Epithelial cell of esophagus (primary cell): Measurements from ENCODE around the gene PCBP1.
A peak's percentile ranks its signal among the peaks of the same experiment; 100 is the strongest.

Experiments
- DNase-seq: peaks from one replicate; pipeline ENCODE4 v3.0.0; 2010; ENCODE audit warnings: low read depth
- H3K4me3 ChIP-seq: 2 replicates; pipeline ENCODE4 v1.5.1; 2011; ENCODE audit warnings: mild to moderate bottlenecking, low read length, control low read depth
- CTCF ChIP-seq: IDR thresholded peaks from 2 replicates; pipeline ENCODE4 v1.5.1; 2011; ENCODE audit warnings: low read depth, mild to moderate bottlenecking, low read length, control low read depth, inconsistent platforms; ENCODE audit not compliant: insufficient read depth; ENCODE audit errors: missing control alignments

Gene PCBP1

GRCh38 chr2:70087702-70088597 is 673 bp downstream of the PCBP1 start:
- TF ChIP-seq CTCF, result no peak
- peak overlapping the region; percentile 96 for H3K4me3 ChIP-seq
- peak; percentile 77 for DNase-seq

DNA sequence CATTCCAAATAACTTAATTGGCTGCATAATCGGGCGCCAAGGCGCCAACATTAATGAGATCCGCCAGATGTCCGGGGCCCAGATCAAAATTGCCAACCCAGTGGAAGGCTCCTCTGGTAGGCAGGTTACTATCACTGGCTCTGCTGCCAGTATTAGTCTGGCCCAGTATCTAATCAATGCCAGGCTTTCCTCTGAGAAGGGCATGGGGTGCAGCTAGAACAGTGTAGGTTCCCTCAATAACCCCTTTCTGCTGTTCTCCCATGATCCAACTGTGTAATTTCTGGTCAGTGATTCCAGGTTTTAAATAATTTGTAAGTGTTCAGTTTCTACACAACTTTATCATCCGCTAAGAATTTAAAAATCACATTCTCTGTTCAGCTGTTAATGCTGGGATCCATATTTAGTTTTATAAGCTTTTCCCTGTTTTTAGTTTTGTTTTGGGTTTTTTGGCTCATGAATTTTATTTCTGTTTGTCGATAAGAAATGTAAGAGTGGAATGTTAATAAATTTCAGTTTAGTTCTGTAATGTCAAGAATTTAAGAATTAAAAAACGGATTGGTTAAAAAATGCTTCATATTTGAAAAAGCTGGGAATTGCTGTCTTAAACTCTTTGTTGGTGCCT is 1.4 kb downstream of the PCBP1 start:
- H3K4me3 ChIP-seq, result peak overlapping the region; percentile 96
- DNase-seq, result no peak
- no peak for TF ChIP-seq CTCF

DNA sequence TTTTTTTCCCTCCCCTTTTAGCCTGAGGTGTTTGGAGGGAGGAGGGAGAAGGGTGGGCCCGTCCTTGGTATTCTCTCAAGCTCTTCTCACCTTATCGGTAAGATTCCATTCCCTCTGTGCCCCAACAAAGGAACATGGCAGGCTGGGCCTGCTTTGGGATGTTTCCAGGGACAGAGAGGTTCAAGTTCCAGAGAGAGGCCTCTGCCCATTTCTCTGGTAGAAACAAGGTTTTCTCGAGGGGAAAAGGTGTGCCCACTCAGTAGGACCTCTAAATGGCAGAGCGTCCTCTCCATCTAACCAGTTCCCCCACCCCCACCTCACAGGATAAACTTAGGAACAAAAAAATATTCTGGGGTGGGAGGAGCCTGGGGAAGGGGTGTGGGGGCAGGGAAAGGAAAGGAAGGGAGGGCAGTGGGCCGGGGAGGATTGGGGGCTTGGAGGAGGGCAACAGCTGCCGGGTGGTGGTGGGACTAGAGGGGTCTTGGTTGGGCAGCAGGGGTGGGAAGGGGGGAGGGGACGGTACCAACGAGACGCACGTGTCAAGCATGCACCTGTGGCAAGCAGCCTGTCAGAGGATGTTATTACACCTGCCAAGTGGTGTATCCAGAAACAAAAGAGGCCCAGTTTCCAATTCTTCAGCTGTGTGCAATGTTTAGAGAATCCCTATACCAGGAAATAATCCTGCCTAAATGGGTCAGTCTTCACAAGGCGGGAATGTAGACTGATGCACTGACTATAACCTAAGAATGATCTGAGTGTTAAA is 2.1 kb downstream of the PCBP1 start:
- no peak for TF ChIP-seq CTCF
- DNase-seq, result peak; percentile 35
- H3K4me3 ChIP-seq, result peak overlapping the region; percentile 96

DNA sequence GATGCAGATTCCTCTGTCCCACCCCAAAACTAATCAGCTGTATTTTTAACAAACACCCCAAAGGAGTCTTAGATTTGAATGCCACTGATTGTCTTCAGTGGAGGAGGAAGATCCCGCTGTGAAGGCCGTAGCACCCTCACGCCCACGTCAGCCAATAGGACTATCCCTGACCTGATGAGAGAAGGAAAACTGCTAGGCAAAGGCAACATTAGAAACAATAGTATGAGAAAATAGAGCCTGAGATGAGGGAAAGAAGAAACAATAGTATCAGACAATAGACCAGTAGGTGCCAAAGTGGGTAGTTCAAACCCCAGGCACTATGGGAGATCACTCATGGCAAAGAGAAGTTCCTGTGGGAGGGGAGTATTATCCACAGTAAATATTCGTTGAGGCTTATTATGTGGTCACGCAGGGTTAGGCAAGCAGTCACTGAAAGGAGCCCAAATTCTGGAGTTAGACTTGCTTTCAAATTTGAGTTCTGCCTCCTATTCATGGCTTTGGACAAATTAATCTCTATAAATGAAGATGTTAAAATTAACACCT is 2.8 kb downstream of the PCBP1 start:
- TF ChIP-seq CTCF, result no peak
- no peak overlapping the region for H3K4me3 ChIP-seq
- DNase-seq, result no peak

DNA sequence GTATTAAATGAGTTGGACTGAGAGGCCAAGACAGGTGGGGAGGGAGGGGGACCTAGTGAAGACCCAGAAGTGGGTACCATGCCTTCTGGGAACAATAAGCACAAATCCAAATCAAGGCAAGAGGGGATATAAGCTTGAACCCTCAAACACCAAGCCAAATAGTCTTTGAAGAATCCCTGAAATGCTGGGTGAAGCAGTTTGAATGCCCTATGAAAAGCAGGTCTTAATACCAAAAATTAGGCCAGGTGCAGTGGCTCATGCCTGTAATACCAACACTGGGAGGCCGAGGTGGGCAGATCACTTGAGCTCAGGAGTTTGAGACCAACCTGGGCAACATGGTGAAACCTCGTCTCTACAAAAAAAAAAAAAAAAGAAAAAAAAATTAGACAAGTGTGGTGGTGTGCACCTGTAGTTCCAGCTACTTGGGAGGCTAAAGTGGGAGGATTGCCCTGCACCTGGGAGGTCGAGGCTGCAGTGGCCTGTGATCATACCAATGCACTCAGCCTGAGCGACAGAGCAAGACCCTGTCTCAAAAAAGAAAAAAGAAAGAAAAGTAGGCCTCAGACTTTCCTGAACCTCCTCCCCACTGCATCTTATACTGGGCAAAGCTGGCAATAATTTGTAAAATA is 3.5 kb downstream of the PCBP1 start:
- no peak for DNase-seq
- H3K4me3 ChIP-seq, result no peak overlapping the region
- TF ChIP-seq CTCF, result no peak

GRCh38 chr2:70091364-70091763 is 4.1 kb downstream of the PCBP1 start:
- no peak overlapping the region for H3K4me3 ChIP-seq
- no peak for TF ChIP-seq CTCF
- DNase-seq, result no peak
